Body of pancreas (tissue), 4 donors: ENCODE data around the gene RPN2.

Source experiments
- CTCF ChIP-seq, 7 experiments: fragments of 450-650 bp in 4 of 7; fragments of 200-600 bp in 3 of 7; sonication (generic) in 3 of 7; IDR thresholded peaks; one replicate each; pipeline ENCODE4 v1.5.1; 2016 to 2019; ENCODE audit warnings: antibody characterized with exemption in 7 of 7
- POLR2A ChIP-seq, 3 donors: fragments of 450-650 bp; IDR thresholded peaks; one replicate each; pipeline ENCODE4 v1.6.1; 2016; ENCODE audit warnings: antibody characterized with exemption in 3 of 3, mild to moderate bottlenecking in 2 of 3

- no peak for TF ChIP-seq CTCF (IDR thresholded peaks at IDR 0.05)
- TF ChIP-seq POLR2A (IDR thresholded peaks at IDR 0.05) = no peak
These were observed 11.4 kb downstream of the RPN2 start for GRCh38 chr20:37190354-37191112.
